ENCODE data around the gene ADGRD1.

Gene ADGRD1

GRCh38 chr12:131133015-131133905, 179.6 kb downstream of the ADGRD1 start:
- FAIRE-seq (no peak), DNase-seq (ENCODE audit: insufficient read length, low spot score) (no peak)
- TF ChIP-seq CTCF (IDR thresholded peaks at IDR 0.05; ENCODE audit: insufficient read depth, missing control alignments), result no peak

- FAIRE-seq (no peak), DNase-seq (ENCODE audit: insufficient read length, low spot score) (no peak)
- TF ChIP-seq CTCF (IDR thresholded peaks at IDR 0.05; ENCODE audit: insufficient read depth, missing control alignments), result no peak
Observed at GRCh38 chr12:131133994-131134393, 180.3 kb downstream of the ADGRD1 start.

DNA sequence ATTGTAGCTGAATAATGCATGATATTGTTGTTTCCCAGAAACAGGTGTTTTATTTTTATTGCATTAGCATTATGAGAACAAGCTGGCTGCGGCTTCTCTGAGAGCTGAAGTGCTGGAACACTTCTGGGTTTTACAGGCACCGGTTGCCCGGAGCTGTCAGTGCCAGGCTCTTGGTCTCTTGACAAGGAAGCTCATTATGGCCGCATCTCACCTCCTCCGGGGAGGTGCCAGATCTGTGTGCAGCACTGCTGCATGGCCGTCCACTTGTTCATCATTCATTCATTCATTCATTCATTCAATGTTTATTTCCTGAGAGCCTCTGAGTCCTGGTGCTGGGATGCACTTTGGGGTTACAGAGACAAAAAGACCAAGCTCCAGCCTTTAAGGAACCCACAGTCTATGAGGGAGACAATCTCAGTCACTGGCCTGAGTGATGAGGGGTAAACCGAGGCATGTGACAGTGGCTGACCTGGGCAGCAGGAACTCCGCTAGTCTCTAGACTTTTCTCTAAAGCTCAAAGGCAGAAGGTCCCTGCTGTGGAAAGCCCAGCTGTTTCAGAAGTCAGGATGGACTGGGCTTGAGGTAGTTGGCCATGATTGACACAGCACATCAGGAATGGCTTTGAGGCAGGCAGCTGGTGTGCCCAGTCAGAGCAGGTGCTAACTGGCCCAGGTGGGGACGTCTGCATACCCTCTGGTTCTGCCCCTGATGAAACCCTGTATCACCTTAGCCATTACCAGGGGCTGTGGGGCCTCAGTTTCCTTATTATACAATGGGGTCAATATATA, 181.0 kb downstream of the ADGRD1 start:
- no peak for TF ChIP-seq CTCF (IDR thresholded peaks at IDR 0.05; ENCODE audit: insufficient read depth, missing control alignments)
- DNase-seq (ENCODE audit: insufficient read length, low spot score) (no peak), FAIRE-seq (no peak)

DNA sequence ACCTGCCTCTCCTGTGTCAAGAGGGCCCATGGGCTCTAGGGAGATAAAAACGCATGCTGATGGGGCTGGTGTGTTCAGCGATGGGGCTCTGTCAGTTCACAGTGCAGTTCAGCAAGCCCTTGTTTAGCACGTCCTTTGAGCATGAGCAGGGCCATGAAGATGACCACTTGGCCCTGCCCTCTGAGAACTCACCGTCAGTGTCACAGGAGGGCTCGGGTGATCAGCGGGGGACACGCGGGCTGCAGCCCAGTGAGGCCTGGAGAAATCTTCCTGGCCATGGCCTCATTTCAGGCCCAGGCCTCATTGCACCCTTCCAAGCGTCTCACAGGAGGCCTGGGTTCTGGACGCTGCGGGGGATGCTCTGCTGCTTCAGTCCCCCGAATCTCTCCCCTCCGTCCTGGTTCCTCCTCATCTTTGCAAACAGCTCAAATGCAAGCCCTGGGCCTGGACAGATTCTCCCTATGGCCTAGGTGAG, 181.6 kb downstream of the ADGRD1 start:
- FAIRE-seq, result no peak
- TF ChIP-seq CTCF (IDR thresholded peaks at IDR 0.05; ENCODE audit: insufficient read depth, missing control alignments), result no peak

DNA sequence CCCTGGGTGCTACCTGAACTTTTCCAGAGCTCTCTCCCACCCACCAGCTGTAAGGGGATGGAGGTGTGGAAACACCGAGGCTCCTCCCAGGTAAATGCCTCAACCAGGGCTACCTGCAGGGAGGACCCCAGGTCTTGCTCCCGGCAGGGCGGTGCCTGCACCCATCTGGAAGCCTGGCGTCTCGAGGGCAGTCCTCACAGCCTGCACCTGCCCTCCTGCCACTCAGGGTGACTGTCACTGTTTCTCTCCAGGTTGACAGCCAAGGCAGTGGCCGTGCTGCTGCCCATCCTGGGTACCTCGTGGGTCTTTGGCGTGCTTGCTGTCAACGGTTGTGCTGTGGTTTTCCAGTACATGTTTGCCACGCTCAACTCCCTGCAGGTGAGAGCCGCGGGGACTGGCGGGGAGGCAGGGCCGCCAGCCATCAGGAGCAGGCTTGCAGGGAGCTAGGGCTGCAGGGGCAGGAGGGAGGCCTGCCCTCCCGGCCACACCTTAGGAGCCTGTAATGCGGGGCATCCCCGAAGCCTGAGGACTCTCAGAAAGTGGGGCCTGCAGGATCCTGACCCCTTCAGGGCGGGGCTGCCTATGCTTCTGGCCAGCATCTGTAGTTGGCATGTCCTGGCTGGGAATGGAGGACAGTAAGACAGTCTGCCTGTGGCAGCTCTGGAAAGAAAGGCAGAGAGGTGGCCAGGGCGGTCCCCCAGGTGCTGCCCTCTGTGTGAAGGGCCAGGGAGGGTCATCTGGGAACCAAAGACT, 182.3 kb downstream of the ADGRD1 start:
- no peak for TF ChIP-seq CTCF (IDR thresholded peaks at IDR 0.05; ENCODE audit: insufficient read depth, missing control alignments)

More for the DNA sequence above, 181.6 kb downstream of the ADGRD1 start:
- DNase-seq (ENCODE audit: insufficient read length, low spot score), result no peak

GRCh38 chr12:131136539-131136872, 182.8 kb downstream of the ADGRD1 start:
- TF ChIP-seq CTCF (IDR thresholded peaks at IDR 0.05; ENCODE audit: insufficient read depth, missing control alignments), result no peak
- DNase-seq (ENCODE audit: insufficient read length, low spot score) (no peak), FAIRE-seq (no peak)

More for the DNA sequence above, 182.3 kb downstream of the ADGRD1 start:
- FAIRE-seq (no peak), DNase-seq (ENCODE audit: insufficient read length, low spot score) (no peak)

Measured in D721Med (cell line).